Neural cell (in vitro differentiated cells): ENCODE results near the gene LMNA.

Experiments
- EP300 ChIP-seq: fragments of 450-650 bp; conservative IDR thresholded peaks from 2 replicates; pipeline ENCODE4 v1.6.1; 2014; ENCODE audit warnings: antibody characterized with exemption, mild to moderate bottlenecking, moderate library complexity; ENCODE audit not compliant: poor library complexity, severe bottlenecking
- EZH2 ChIP-seq: fragments of 200-600, 300-800 bp; shearing (Covaris generic), sonication (generic); IDR thresholded peaks from 2 replicates; pipeline ENCODE4 v1.6.1; 2014; ENCODE audit warnings: antibody characterized with exemption, low read length, borderline replicate concordance, mild to moderate bottlenecking; ENCODE audit not compliant: insufficient read depth, poor library complexity, severe bottlenecking
- MXI1 ChIP-seq: fragments of 450-650 bp; conservative IDR thresholded peaks from 2 replicates; pipeline ENCODE4 v1.6.1; 2014; ENCODE audit warnings: antibody characterized with exemption, mild to moderate bottlenecking; ENCODE audit not compliant: poor library complexity, severe bottlenecking
- POLR2AphosphoS5 ChIP-seq: IDR thresholded peaks from 2 replicates; pipeline ENCODE4 v1.6.1; 2012
- RAD21 ChIP-seq: fragments of 450-650 bp; conservative IDR thresholded peaks from 2 replicates; pipeline ENCODE4 v1.6.1; 2014; ENCODE audit warnings: antibody characterized with exemption, mild to moderate bottlenecking, moderate library complexity
- REST ChIP-seq: IDR thresholded peaks from 2 replicates; pipeline ENCODE4 v1.6.1; 2012; ENCODE audit warnings: borderline replicate concordance
- SMC3 ChIP-seq: fragments of 450-650 bp; conservative IDR thresholded peaks from 2 replicates; pipeline ENCODE4 v1.6.1; 2014; ENCODE audit warnings: antibody characterized with exemption, mild to moderate bottlenecking, moderate library complexity; ENCODE audit not compliant: poor library complexity
- TAF1 ChIP-seq: IDR thresholded peaks from 2 replicates; pipeline ENCODE4 v1.6.1; 2012; ENCODE audit warnings: low read depth
- TF ChIP-seq, protein P1 (sequence below): fragments of 450-650 bp; IDR thresholded peaks from 2 replicates; pipeline ENCODE4 v1.5.1; 2014; ENCODE audit warnings: antibody characterized with exemption, mild to moderate bottlenecking, moderate library complexity; ENCODE audit not compliant: poor library complexity, severe bottlenecking

DNA sequence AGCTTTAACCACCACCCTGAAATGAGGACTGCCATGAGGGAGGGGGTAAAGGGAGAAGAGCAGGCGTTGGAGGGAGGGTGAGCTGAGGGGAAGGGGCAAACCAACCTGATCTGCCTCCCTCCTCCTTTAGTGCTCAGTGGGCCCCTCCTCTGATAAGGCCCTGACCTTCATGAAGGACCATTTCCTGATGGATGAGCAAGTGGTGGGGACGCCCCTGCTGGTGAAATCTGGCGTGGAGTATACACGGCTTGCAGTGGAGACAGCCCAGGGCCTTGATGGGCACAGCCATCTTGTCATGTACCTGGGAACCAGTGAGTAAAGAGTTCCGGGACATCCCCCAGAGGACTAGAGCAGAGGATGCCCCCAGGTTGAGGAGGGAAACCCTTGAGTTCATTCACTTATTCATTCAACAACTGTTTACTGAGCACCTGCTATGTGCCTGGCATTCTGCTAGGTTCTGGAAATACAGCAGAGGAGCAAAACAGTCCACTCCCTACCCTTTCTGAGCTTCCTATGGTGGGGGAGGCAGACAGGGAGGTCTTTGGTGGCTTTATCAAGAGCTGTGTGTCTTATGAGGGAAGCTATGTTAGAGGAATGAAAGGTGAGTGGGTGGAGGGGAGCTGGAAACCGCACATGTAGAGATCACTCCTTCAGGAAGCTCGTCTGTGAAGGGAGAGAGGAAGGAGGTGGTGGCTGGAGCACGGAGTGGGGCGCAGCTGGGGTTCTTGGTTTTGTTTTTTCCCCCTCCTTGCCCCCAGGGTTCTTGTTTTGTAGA is 58.4 kb downstream of the LMNA start:
- TF ChIP-seq, protein P1, sequence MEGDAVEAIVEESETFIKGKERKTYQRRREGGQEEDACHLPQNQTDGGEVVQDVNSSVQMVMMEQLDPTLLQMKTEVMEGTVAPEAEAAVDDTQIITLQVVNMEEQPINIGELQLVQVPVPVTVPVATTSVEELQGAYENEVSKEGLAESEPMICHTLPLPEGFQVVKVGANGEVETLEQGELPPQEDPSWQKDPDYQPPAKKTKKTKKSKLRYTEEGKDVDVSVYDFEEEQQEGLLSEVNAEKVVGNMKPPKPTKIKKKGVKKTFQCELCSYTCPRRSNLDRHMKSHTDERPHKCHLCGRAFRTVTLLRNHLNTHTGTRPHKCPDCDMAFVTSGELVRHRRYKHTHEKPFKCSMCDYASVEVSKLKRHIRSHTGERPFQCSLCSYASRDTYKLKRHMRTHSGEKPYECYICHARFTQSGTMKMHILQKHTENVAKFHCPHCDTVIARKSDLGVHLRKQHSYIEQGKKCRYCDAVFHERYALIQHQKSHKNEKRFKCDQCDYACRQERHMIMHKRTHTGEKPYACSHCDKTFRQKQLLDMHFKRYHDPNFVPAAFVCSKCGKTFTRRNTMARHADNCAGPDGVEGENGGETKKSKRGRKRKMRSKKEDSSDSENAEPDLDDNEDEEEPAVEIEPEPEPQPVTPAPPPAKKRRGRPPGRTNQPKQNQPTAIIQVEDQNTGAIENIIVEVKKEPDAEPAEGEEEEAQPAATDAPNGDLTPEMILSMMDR = no peak
- no peak for TF ChIP-seq EP300
- TF ChIP-seq EZH2 = no peak
- no peak for TF ChIP-seq POLR2AphosphoS5
- no peak for TF ChIP-seq SMC3
- no peak for TF ChIP-seq TAF1
- no peak for TF ChIP-seq RAD21
- no peak for TF ChIP-seq MXI1
- no peak for TF ChIP-seq REST
